Parathyroid adenoma (tissue), 2 donors: ENCODE data around the gene MDN1.

Experiments used
- H2AFZ ChIP-seq: fragments of 300-600 bp; sonication (generic); one replicate; pipeline ENCODE4 v1.7.0; 2017; ENCODE audit warnings: antibody characterized with exemption, mild to moderate bottlenecking
- H3K27ac ChIP-seq: fragments of 300-600 bp; sonication (generic); one replicate; pipeline ENCODE4 v1.7.0; 2017
- H3K27me3 ChIP-seq: fragments of 300-600 bp; sonication (generic); one replicate; pipeline ENCODE4 v1.7.0; 2017; ENCODE audit warnings: low read length; ENCODE audit not compliant: control insufficient read depth, insufficient read depth
- H3K36me3 ChIP-seq: fragments of 300-600 bp; sonication (generic); one replicate; pipeline ENCODE4 v1.7.0; 2017; ENCODE audit warnings: low read length; ENCODE audit not compliant: control insufficient read depth, insufficient read depth
- H3K4me1 ChIP-seq: fragments of 300-600 bp; sonication (generic); one replicate; pipeline ENCODE4 v1.7.0; 2017; ENCODE audit warnings: control low read depth
- H3K4me2 ChIP-seq: fragments of 300-600 bp; sonication (generic); one replicate; pipeline ENCODE4 v1.7.0; 2017; ENCODE audit warnings: low read length
- H3K4me3 ChIP-seq: fragments of 300-600 bp; sonication (generic); one replicate; pipeline ENCODE4 v1.7.0; 2017; ENCODE audit warnings: low read depth, low read length
- H3K79me2 ChIP-seq: fragments of 300-600 bp; sonication (generic); one replicate; pipeline ENCODE4 v1.7.0; 2017; ENCODE audit warnings: control low read depth
- H3K9ac ChIP-seq: fragments of 300-600 bp; sonication (generic); one replicate; pipeline ENCODE4 v1.7.0; 2017; ENCODE audit warnings: mild to moderate bottlenecking
- H3K9me3 ChIP-seq: fragments of 300-600 bp; sonication (generic); one replicate; pipeline ENCODE4 v1.7.0; 2017; ENCODE audit warnings: low read length; ENCODE audit not compliant: control insufficient read depth
- TF ChIP-seq, protein P1 (sequence below): fragments of 300-600 bp; sonication (generic); IDR thresholded peaks from one replicate; pipeline ENCODE4 v1.7.0; 2017; ENCODE audit warnings: antibody characterized with exemption, mild to moderate bottlenecking
- donor health status: primary hyperparathyroidism.

Gene MDN1

GRCh38 chr6:89702349-89702748 lies 117.2 kb downstream of the MDN1 start:
- H3K4me3 ChIP-seq: no peak overlapping the region
- H3K4me2 ChIP-seq: no peak overlapping the region
- H3K27me3 ChIP-seq: no peaks in the 10 kb centered on the region
- no peaks in the 10 kb centered on the region for H3K79me2 ChIP-seq
- TF ChIP-seq, protein P1, sequence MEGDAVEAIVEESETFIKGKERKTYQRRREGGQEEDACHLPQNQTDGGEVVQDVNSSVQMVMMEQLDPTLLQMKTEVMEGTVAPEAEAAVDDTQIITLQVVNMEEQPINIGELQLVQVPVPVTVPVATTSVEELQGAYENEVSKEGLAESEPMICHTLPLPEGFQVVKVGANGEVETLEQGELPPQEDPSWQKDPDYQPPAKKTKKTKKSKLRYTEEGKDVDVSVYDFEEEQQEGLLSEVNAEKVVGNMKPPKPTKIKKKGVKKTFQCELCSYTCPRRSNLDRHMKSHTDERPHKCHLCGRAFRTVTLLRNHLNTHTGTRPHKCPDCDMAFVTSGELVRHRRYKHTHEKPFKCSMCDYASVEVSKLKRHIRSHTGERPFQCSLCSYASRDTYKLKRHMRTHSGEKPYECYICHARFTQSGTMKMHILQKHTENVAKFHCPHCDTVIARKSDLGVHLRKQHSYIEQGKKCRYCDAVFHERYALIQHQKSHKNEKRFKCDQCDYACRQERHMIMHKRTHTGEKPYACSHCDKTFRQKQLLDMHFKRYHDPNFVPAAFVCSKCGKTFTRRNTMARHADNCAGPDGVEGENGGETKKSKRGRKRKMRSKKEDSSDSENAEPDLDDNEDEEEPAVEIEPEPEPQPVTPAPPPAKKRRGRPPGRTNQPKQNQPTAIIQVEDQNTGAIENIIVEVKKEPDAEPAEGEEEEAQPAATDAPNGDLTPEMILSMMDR: no peak
- H3K36me3 ChIP-seq: no peaks in the 10 kb centered on the region
- no peak overlapping the region for H3K9ac ChIP-seq
- no peak overlapping the region for H3K27ac ChIP-seq
- H3K4me1 ChIP-seq: no peaks in the 10 kb centered on the region
- H3K9me3 ChIP-seq: no peaks in the 10 kb centered on the region
- no peak overlapping the region for H2AFZ ChIP-seq

GRCh38 chr6:89695667-89696066 lies 123.9 kb downstream of the MDN1 start:
- Histone ChIP-seq H3K4me3 (no peak overlapping the region), H3K9ac (no peak overlapping the region), H3K9me3 (no peaks in the 10 kb centered on the region), H3K4me2 (no peak overlapping the region), H3K36me3 (no peaks in the 10 kb centered on the region), H3K79me2 (no peaks in the 10 kb centered on the region), H2AFZ (no peak overlapping the region), H3K27ac (no peak overlapping the region), H3K27me3 (no peaks in the 10 kb centered on the region), H3K4me1 (no peaks in the 10 kb centered on the region)
- TF ChIP-seq, protein P1: no peak

DNA sequence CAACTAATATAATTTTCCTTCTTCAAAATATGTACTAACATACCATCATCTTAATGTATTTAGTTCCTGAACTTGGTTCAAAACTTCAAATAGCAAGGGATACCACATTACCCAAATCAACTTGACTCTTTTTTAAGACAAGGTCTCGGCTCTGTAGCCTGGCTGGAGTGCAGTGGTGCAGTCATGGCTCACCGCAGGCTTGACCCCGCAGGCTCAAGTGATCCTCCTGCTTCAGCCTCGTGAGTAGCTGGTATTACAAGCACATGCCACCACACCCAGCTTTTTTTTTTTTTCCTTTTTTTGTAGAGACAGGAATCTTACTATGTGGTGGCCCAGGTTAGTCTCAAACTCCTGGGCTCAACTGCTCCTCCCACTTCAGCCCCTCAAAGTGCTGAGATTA lies 125.2 kb downstream of the MDN1 start:
- Histone ChIP-seq H3K79me2 (no peaks in the 10 kb centered on the region), H3K4me2 (no peak overlapping the region), H3K27me3 (no peaks in the 10 kb centered on the region), H3K4me3 (no peak overlapping the region), H3K9ac (no peak overlapping the region), H3K9me3 (no peaks in the 10 kb centered on the region), H3K4me1 (no peaks in the 10 kb centered on the region), H3K27ac (no peak overlapping the region), H2AFZ (no peak overlapping the region), H3K36me3 (no peaks in the 10 kb centered on the region)
- TF ChIP-seq, protein P1: no peak

DNA sequence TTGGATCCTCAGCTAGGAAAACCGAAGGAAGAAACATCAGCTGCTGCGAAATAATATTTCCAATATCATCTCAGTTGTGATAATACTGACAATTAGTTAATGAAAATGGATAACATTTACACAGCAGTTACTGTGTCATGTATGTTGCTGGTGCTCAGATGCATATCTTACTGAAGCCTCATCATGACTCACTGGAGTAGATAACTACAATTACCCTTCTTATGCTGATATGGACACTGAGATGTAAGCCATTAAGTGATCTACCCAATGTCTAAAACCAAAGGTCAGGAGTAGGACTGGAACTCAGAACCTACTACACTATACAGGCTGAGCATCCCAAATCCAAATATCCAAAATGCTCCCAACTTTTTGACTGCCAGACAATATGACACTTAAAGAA lies 126.4 kb downstream of the MDN1 start:
- H3K36me3 ChIP-seq: no peaks in the 10 kb centered on the region
- no peak overlapping the region for H3K27ac ChIP-seq
- TF ChIP-seq, protein P1: no peak
- H3K9me3 ChIP-seq: no peaks in the 10 kb centered on the region
- H3K4me2 ChIP-seq: no peak overlapping the region
- H3K9ac ChIP-seq: no peak overlapping the region
- no peak overlapping the region for H3K4me3 ChIP-seq
- H2AFZ ChIP-seq: no peak overlapping the region
- no peaks in the 10 kb centered on the region for H3K27me3 ChIP-seq
- H3K4me1 ChIP-seq: no peaks in the 10 kb centered on the region
- H3K79me2 ChIP-seq: no peaks in the 10 kb centered on the region

GRCh38 chr6:89692256-89692655 lies 127.3 kb downstream of the MDN1 start:
- no peaks in the 10 kb centered on the region for H3K27me3 ChIP-seq
- H3K9ac ChIP-seq: no peak overlapping the region
- no peak overlapping the region for H3K4me3 ChIP-seq
- TF ChIP-seq, protein P1: no peak
- H3K79me2 ChIP-seq: no peaks in the 10 kb centered on the region
- H3K9me3 ChIP-seq: no peaks in the 10 kb centered on the region
- H3K36me3 ChIP-seq: no peaks in the 10 kb centered on the region
- no peak overlapping the region for H3K4me2 ChIP-seq
- no peaks in the 10 kb centered on the region for H3K4me1 ChIP-seq
- H3K27ac ChIP-seq: no peak overlapping the region
- H2AFZ ChIP-seq: no peak overlapping the region
